ENCODE data around the gene RPIA.

DNA sequence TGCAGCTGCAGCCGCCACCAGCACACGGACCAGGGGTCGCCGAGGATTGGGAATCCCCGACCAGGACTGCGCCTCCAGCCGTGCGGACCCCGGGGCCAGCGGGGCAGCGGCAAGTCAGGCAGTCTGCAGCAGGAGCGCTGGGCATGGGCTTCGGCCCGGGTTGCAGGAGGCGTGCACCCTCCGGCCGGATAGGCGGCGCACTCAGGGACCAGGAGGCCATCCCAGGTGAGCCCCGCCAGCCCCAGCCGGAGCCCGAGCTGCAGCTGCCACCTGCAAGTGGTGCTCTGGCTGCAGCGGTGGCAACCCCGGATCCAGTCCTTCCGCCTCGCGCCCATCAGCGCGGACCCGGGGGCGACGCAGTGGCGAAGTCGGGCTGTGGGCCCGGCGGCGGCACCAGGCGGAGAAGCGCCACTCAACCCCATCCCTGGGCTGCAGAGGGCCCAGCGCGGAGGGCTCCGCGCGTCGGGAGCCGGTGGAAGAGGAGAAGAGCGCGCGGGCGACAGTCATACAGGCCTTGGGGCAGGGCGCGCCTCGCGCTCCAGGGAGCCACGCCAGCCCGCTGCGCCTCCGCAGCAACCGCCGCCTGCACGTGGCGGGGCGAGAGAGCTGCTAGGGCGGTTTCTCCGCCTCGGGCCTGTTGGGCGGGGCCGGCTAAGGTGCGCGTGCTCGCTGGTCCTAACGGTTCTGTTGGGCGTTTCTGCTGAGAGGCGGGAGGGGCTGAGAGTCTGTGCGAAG, 73.8 kb downstream of the RPIA start:
- TF ChIP-seq, protein P1, sequence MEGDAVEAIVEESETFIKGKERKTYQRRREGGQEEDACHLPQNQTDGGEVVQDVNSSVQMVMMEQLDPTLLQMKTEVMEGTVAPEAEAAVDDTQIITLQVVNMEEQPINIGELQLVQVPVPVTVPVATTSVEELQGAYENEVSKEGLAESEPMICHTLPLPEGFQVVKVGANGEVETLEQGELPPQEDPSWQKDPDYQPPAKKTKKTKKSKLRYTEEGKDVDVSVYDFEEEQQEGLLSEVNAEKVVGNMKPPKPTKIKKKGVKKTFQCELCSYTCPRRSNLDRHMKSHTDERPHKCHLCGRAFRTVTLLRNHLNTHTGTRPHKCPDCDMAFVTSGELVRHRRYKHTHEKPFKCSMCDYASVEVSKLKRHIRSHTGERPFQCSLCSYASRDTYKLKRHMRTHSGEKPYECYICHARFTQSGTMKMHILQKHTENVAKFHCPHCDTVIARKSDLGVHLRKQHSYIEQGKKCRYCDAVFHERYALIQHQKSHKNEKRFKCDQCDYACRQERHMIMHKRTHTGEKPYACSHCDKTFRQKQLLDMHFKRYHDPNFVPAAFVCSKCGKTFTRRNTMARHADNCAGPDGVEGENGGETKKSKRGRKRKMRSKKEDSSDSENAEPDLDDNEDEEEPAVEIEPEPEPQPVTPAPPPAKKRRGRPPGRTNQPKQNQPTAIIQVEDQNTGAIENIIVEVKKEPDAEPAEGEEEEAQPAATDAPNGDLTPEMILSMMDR (IDR thresholded peaks at IDR 0.05) = no peak
- TF ChIP-seq POLR2A (IDR thresholded peaks at IDR 0.05) = no peak

Measured in testis (tissue), 2 donors.